NOMO-1 treated with DMSO at 0.1 percent for 48 hours (cell line): Measurements from ENCODE around the gene ARHGAP24.
"Not testable (repeated sequence)": the region's sequence is repeated elsewhere in the genome, so short reads cannot be mapped to it uniquely, and the experiment has no call there.

Experiments used
- DNase-seq: peaks from one replicate; lab custom pipeline; 2025; ENCODE audit not compliant: unreplicated experiment; lab: John Stamatoyannopoulos, UW

Gene ARHGAP24

GRCh38 chr4:85889314-85889713, 414.4 kb downstream of the ARHGAP24 start:
- DNase-seq = no peak

GRCh38 chr4:85895755-85896154, 420.8 kb downstream of the ARHGAP24 start:
- DNase-seq = no peak

GRCh38 chr4:85898231-85898630, 423.3 kb downstream of the ARHGAP24 start:
- no peak for DNase-seq

GRCh38 chr4:85901500-85901899, 426.6 kb downstream of the ARHGAP24 start:
- DNase-seq = no peak

GRCh38 chr4:85902647-85903046, 427.7 kb downstream of the ARHGAP24 start:
- DNase-seq = not testable (repeated sequence)

GRCh38 chr4:85905761-85906160, 430.8 kb downstream of the ARHGAP24 start:
- no peak for DNase-seq

- no peak for DNase-seq
Measured at GRCh38 chr4:85907001-85907400, 432.1 kb downstream of the ARHGAP24 start.

- DNase-seq = no peak
Measured at GRCh38 chr4:85909851-85910250, 434.9 kb downstream of the ARHGAP24 start.

GRCh38 chr4:85910985-85911384, 436.0 kb downstream of the ARHGAP24 start:
- DNase-seq = no peak

- DNase-seq = no peak
Measured at GRCh38 chr4:85913931-85914694, 439.2 kb downstream of the ARHGAP24 start.

GRCh38 chr4:85915570-85915969, 440.6 kb downstream of the ARHGAP24 start:
- DNase-seq = not testable (repeated sequence)

GRCh38 chr4:85919200-85919887, 444.4 kb downstream of the ARHGAP24 start:
- DNase-seq = no peak

GRCh38 chr4:85925071-85925470, 450.1 kb downstream of the ARHGAP24 start:
- DNase-seq = no peak

- peak; percentile 91 for DNase-seq
Measured at GRCh38 chr4:85928775-85929591, 454.0 kb downstream of the ARHGAP24 start.

- no peak for DNase-seq
Measured at GRCh38 chr4:85929961-85930665, 455.2 kb downstream of the ARHGAP24 start.

GRCh38 chr4:85932500-85933290, 457.7 kb downstream of the ARHGAP24 start:
- DNase-seq = no peak

GRCh38 chr4:85933291-85933640, 458.3 kb downstream of the ARHGAP24 start:
- no peak for DNase-seq

- DNase-seq = no peak
Measured at GRCh38 chr4:85937507-85937906, 462.6 kb downstream of the ARHGAP24 start.

- DNase-seq = no peak
Measured at GRCh38 chr4:85938062-85938461, 463.1 kb downstream of the ARHGAP24 start.

GRCh38 chr4:85938902-85939301, 464.0 kb downstream of the ARHGAP24 start:
- no peak for DNase-seq
